ENCODE measurements around the gene CCDC195. TPM values are rescaled to one million over a fixed set of nuclear protein-coding genes. Genes with fewer than 3 reads are reported as not detected.

The CCDC195 gene
- total RNA-seq, 1 donor from 2014 or later, result not detected

GRCh38 chr2:224731665-224732064, 15.5 kb upstream of the CCDC195 start:
- peaks cover 22% of the 10 kb centered on the region for H3K9me3 Mint-ChIP-seq
- peaks cover 6% of the 10 kb centered on the region for H3K9me3 ChIP-seq (ENCODE audit: low read depth)
- no peak overlapping the region for H3K9ac ChIP-seq
- H2AFZ ChIP-seq (replicated peaks), result no peak overlapping the region
- no peaks in the 10 kb centered on the region for H3K36me3 Mint-ChIP-seq
- no peaks in the 10 kb centered on the region for H3K27me3 Mint-ChIP-seq (ENCODE audit: insufficient read depth, low read depth)
- H3K4me3 ChIP-seq, result no peak overlapping the region
- H3F3A ChIP-seq (ENCODE audit: low read depth), result no peaks in the 10 kb centered on the region
- no peak for DNase-seq (ENCODE audit: low spot score)
- no peaks in the 10 kb centered on the region for H3K79me2 ChIP-seq (ENCODE audit: low read depth)
- no peaks in the 10 kb centered on the region for H4K20me1 ChIP-seq (ENCODE audit: low read depth)
- H3K36me3 ChIP-seq, result no peaks in the 10 kb centered on the region
- no peak overlapping the region for H3K27ac Mint-ChIP-seq
- no peak overlapping the region for H3K4me3 Mint-ChIP-seq
- H3K27ac ChIP-seq, result no peak overlapping the region
- no peak for TF ChIP-seq EZH2 (IDR thresholded peaks at IDR 0.05)
- H3K4me2 ChIP-seq, result no peak overlapping the region
- H3K4me1 Mint-ChIP-seq, result no peaks in the 10 kb centered on the region
- no peaks in the 10 kb centered on the region for H3K27me3 ChIP-seq
- no peaks in the 10 kb centered on the region for H3K4me1 ChIP-seq

DNA sequence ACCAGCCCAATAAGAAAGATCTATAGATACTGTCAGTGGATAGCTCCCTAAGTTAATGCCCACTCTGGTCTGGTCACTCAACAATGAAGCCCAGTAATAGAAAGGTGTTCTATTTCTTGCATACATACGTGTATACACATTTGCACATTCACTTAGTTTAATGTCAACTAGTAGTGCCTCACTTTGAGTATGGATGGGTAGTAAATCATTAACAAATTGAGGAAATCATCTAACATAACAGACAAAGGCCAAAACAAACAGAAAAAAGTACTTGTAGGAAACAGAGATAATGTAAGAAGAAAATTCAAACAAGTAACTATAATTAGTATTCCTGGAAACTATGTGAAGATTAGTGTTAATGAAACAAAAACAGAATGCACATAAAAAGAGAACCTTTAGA, 13.3 kb upstream of the CCDC195 start:
- no peak for DNase-seq (ENCODE audit: low spot score)
- peaks cover 6% of the 10 kb centered on the region for H3K9me3 ChIP-seq (ENCODE audit: low read depth)
- Mint-ChIP-seq H3K27ac (no peak overlapping the region), H3K9me3 (peaks cover 10% of the 10 kb centered on the region), H3K27me3 (ENCODE audit: insufficient read depth, low read depth) (no peaks in the 10 kb centered on the region), H3K4me3 (no peak overlapping the region), H3K4me1 (no peaks in the 10 kb centered on the region), H3K36me3 (no peaks in the 10 kb centered on the region)
- H3K4me2 ChIP-seq, result no peak overlapping the region
- H3K9ac ChIP-seq, result no peak overlapping the region
- H4K20me1 ChIP-seq (ENCODE audit: low read depth), result no peaks in the 10 kb centered on the region
- TF ChIP-seq CTCF (IDR thresholded peaks at IDR 0.05) (no peak), EZH2phosphoT487 (IDR thresholded peaks at IDR 0.05) (no peak), EZH2 (IDR thresholded peaks at IDR 0.05) (no peak)
- H3K4me1 ChIP-seq, result no peaks in the 10 kb centered on the region
- no peaks in the 10 kb centered on the region for H3K79me2 ChIP-seq (ENCODE audit: low read depth)
- H3K36me3 ChIP-seq, result no peaks in the 10 kb centered on the region
- no peaks in the 10 kb centered on the region for H3F3A ChIP-seq (ENCODE audit: low read depth)
- no peak overlapping the region for H3K4me3 ChIP-seq
- H3K27me3 ChIP-seq, result no peaks in the 10 kb centered on the region
- H2AFZ ChIP-seq (replicated peaks), result no peak overlapping the region
- H3K27ac ChIP-seq, result no peak overlapping the region

GRCh38 chr2:224724331-224724730, 8.2 kb upstream of the CCDC195 start:
- no peaks in the 10 kb centered on the region for H3K4me1 ChIP-seq
- Mint-ChIP-seq H3K27ac (no peak overlapping the region), H3K9me3 (peaks cover 10% of the 10 kb centered on the region), H3K36me3 (no peaks in the 10 kb centered on the region), H3K27me3 (ENCODE audit: insufficient read depth, low read depth) (peaks cover 4% of the 10 kb centered on the region), H3K4me3 (no peak overlapping the region), H3K4me1 (peaks cover 3% of the 10 kb centered on the region)
- no peaks in the 10 kb centered on the region for H3F3A ChIP-seq (ENCODE audit: low read depth)
- H3K79me2 ChIP-seq (ENCODE audit: low read depth), result no peaks in the 10 kb centered on the region
- H4K20me1 ChIP-seq (ENCODE audit: low read depth), result no peaks in the 10 kb centered on the region
- H3K4me3 ChIP-seq, result no peak overlapping the region
- H3K27me3 ChIP-seq, result no peaks in the 10 kb centered on the region
- TF ChIP-seq CTCF (IDR thresholded peaks at IDR 0.05) (no peak), EZH2 (IDR thresholded peaks at IDR 0.05) (no peak), EZH2phosphoT487 (IDR thresholded peaks at IDR 0.05) (no peak)
- H3K36me3 ChIP-seq, result no peaks in the 10 kb centered on the region
- no peak overlapping the region for H3K27ac ChIP-seq
- no peak overlapping the region for H2AFZ ChIP-seq (replicated peaks)
- DNase-seq (ENCODE audit: low spot score), result no peak
- H3K4me2 ChIP-seq, result no peak overlapping the region
- H3K9me3 ChIP-seq (ENCODE audit: low read depth), result peaks cover 6% of the 10 kb centered on the region
- no peak overlapping the region for H3K9ac ChIP-seq

DNA sequence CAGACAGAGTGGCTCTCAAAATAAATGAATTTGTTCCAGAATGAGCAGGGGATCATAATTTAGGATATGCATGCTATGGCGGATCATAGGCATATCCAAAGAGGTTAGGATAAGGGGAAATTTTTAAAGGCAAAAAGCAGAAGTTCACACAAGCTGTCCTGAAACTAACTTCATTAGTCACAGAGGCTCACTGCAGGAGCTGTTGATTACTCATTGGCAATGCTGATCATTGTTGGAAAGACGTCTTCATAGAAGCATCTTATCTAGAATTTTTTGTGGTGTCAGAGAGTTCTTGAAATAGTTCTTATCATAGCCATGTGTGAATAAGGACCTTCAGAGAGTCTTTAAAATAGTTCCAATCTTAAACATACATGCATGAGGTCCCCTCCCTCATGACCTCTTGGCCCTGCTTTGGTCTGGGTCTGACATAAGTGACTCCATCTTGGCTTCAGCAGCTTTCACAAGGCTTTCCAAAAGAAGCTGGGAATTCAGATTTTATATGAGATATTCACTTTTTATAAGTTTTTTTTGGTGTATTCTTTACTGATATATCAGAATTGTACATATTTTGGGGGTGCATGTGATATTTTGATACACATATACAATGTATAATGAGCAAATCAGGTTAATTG, 7.5 kb upstream of the CCDC195 start:
- H3K27ac Mint-ChIP-seq, result no peak overlapping the region
- peaks cover 3% of the 10 kb centered on the region for H3K4me1 Mint-ChIP-seq
- no peaks in the 10 kb centered on the region for H3K36me3 Mint-ChIP-seq

More for the DNA sequence above, 7.5 kb upstream of the CCDC195 start:
- no peak overlapping the region for H3K9ac ChIP-seq
- H3K9me3 Mint-ChIP-seq, result peaks cover 8% of the 10 kb centered on the region
- TF ChIP-seq EZH2phosphoT487 (IDR thresholded peaks at IDR 0.05) (no peak), EZH2 (IDR thresholded peaks at IDR 0.05) (no peak), CTCF (IDR thresholded peaks at IDR 0.05) (no peak)
- H3K79me2 ChIP-seq (ENCODE audit: low read depth), result no peaks in the 10 kb centered on the region
- no peaks in the 10 kb centered on the region for H3K4me1 ChIP-seq
- H3K4me2 ChIP-seq, result no peak overlapping the region
- no peak overlapping the region for H3K4me3 ChIP-seq
- no peak for DNase-seq (ENCODE audit: low spot score)
- no peak overlapping the region for H3K4me3 Mint-ChIP-seq
- no peak overlapping the region for H2AFZ ChIP-seq (replicated peaks)
- no peak overlapping the region for H3K27ac ChIP-seq
- H3K36me3 ChIP-seq, result no peaks in the 10 kb centered on the region
- H3K9me3 ChIP-seq (ENCODE audit: low read depth), result peaks cover 6% of the 10 kb centered on the region
- H4K20me1 ChIP-seq (ENCODE audit: low read depth), result no peaks in the 10 kb centered on the region
- peaks cover 4% of the 10 kb centered on the region for H3K27me3 Mint-ChIP-seq (ENCODE audit: insufficient read depth, low read depth)
- H3K27me3 ChIP-seq, result no peaks in the 10 kb centered on the region
- no peaks in the 10 kb centered on the region for H3F3A ChIP-seq (ENCODE audit: low read depth)
